Stimulated activated CD8-positive, alpha-beta memory T cell treated with anti-CD3 and anti-CD28 coated beads, Interleukin-7, amount 100 ng/mL, for 24 hours (primary cell): ENCODE results near the gene KDM4B.

Source experiments
- DNase-seq: peaks from one replicate; pipeline ENCODE4 v3.0.0-alpha.2; 2020; ENCODE audit warnings: low read depth

Gene KDM4B

GRCh38 chr19:5048727-5049553 lies 80.0 kb downstream of the KDM4B start:
- DNase-seq: no peak

GRCh38 chr19:5049561-5049960 lies 80.6 kb downstream of the KDM4B start:
- DNase-seq: no peak

- DNase-seq: no peak
These were observed 81.2 kb downstream of the KDM4B start for GRCh38 chr19:5050067-5050656.

- DNase-seq: no peak
These were observed 82.0 kb downstream of the KDM4B start for GRCh38 chr19:5050905-5051304.

GRCh38 chr19:5051619-5052018 lies 82.7 kb downstream of the KDM4B start:
- no peak for DNase-seq

GRCh38 chr19:5052515-5052914 lies 83.6 kb downstream of the KDM4B start:
- DNase-seq: no peak

- DNase-seq: no peak
These were observed 84.1 kb downstream of the KDM4B start for GRCh38 chr19:5052945-5053485.

GRCh38 chr19:5053661-5054060 lies 84.7 kb downstream of the KDM4B start:
- no peak for DNase-seq

GRCh38 chr19:5054551-5055456 lies 85.9 kb downstream of the KDM4B start:
- no peak for DNase-seq

- no peak for DNase-seq
These were observed 86.5 kb downstream of the KDM4B start for GRCh38 chr19:5055457-5055776.

GRCh38 chr19:5057860-5058259 lies 88.9 kb downstream of the KDM4B start:
- DNase-seq: no peak

GRCh38 chr19:5058521-5059212 lies 89.8 kb downstream of the KDM4B start:
- DNase-seq: no peak

GRCh38 chr19:5059213-5059574 lies 90.3 kb downstream of the KDM4B start:
- no peak for DNase-seq

GRCh38 chr19:5059793-5060192 lies 90.9 kb downstream of the KDM4B start:
- no peak for DNase-seq

GRCh38 chr19:5062195-5062594 lies 93.3 kb downstream of the KDM4B start:
- no peak for DNase-seq

GRCh38 chr19:5062799-5063198 lies 93.9 kb downstream of the KDM4B start:
- DNase-seq: no peak

- DNase-seq: no peak
These were observed 95.1 kb downstream of the KDM4B start for GRCh38 chr19:5063873-5064645.

- no peak for DNase-seq
These were observed 96.0 kb downstream of the KDM4B start for GRCh38 chr19:5064896-5065295.

- DNase-seq: no peak
These were observed 96.8 kb downstream of the KDM4B start for GRCh38 chr19:5065663-5066093.

GRCh38 chr19:5066768-5067167 lies 97.9 kb downstream of the KDM4B start:
- DNase-seq: no peak

- DNase-seq: no peak
These were observed 98.8 kb downstream of the KDM4B start for GRCh38 chr19:5067678-5068077.
